ENCODE results near the gene ZNF892.

Gene ZNF892

DNA sequence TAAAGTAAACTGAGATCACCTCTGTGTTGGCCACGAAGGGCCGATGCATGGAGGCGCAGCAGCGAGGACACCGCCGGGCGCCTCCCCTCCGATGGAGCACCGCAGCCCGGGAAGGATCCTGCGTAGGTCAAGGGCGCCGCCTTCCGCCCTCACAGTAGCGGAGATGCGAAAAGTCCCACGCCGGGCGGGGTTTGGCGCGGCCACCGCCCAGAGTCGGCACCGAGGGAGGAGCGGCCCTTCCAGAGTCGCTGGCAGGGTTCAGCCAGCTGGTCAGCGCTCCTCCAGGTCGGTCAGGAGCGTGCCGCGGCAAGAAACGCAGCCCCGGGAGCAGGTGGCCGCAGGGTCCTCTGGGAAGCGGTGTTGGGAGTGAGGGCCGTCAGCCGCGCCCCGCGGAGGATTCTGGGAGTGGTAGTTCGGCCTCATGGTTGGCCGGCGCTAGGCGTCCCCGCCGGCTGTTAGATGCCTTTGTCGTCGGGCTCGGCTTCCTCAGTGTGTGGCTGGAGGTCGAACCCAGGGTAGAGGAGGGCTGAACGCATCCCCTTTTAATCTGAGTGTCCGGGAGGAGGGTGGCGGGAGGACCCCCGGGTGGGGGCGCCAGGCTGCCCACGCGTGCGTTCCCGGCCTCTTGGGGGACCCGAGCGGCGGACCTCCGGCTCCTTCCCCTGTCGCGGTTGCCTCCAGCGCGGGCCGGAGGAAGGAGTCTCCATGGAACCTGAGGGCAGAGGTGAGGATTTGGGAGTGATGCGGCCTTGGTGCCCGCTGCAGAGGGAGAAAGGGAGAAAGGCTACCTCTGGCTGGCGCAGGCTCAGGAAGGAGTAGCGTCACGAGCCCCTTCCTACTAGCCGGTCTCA, at the start of gene ZNF892:
Gene ZNF892 (plus strand): TSS at position 411 of the 851 bp plus-strand sequence. CDS start 295 bp downstream, at position 706.
- peak; percentile 72 to 81 (median 74) for DNase-seq (ENCODE audit: low read depth in 2 of 3, low spot score in 1 of 3)

DNA sequence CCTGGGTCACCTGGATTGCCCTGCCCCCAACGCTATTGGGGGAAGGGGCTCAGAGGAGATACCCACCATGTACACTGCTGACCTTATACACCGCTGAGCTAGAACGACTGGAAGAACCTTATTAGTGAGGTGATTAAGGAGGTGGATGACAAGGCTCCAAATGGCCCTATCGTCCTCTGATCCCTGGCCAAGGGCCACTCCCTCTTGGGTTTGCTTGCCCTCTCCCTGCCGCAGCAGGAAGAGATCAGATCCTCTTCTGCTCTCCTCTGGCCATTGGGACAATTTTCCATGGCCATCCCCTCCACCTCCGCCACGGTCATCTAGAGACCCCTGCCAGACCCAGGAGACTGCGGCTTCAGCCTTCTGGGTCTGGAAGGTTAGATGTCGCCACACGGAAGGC, 48.9 kb upstream of the ZNF892 start:
- DNase-seq (ENCODE audit: low read depth in 2 of 3, low spot score in 1 of 3): no peak

DNA sequence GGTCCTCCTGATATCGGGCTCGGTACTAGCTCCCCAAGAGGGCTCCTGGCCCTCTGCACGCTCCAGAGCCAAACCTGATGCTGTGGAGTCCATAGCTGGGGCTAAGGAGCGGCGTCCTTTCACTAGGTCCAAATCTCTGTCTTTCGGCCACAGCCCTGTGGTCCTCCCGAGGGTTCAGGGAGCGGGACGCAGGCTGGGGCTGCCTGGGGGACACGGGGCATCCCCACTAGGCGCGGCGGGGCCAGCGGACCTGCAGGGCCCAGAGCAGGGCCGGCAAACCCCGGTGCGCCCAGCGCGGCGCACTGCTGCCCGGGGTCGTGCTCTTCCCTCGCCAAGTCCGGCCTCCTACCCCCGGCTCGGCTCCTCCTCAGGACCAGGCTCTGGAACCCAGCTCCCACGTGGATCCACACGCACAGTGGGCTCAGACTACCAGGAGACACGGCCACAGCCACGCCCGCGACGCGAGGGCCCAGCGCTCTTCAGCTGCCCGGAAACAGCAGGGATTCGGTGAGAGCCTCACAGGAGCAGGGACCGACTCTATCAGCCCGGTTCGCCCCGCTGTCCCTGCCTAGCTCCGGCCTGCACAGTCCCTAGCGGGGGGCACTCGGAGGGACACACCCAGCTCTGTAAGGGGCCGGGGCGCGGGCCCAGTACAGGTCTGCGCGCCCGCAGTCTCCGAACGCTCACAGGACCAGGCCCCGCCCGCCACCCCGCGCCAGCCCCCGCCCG, 48.3 kb upstream of the ZNF892 start:
- peak in 1 of 3 donors; percentile 14 for DNase-seq (ENCODE audit: low read depth in 2 of 3, low spot score in 1 of 3)

- peak; percentile 30 to 70 (median 37) for DNase-seq (ENCODE audit: low read depth in 2 of 3, low spot score in 1 of 3)
These were observed 47.5 kb upstream of the ZNF892 start, which contains the start of gene ZNF514 for GRCh38 chr2:95159690-95160449. Gene ZNF514, minus strand, starts transcription at chr2:95159848. Its CDS starts 6,595 bp downstream, at chr2:95153253.

DNA sequence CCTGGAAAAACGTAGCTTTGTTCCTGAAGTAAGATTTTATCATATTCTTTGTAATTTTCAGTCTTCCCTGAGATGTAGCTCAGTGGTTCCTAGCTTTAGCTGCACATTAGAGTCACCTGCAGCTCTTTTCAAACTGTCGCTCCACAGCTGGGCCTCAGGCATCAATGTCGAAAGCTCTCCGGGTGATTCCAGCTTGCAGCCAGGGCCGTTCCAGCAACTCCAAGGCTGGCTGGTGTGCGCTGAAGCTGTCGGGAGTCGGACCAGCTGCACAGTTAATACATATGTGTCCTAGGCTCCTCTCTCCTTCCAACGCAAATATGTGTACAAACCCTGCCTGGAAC, 42.3 kb upstream of the ZNF892 start:
- no peak for DNase-seq (ENCODE audit: low read depth in 2 of 3, low spot score in 1 of 3)

- DNase-seq (ENCODE audit: low read depth in 2 of 3, low spot score in 1 of 3): peak; percentile 93 to 96 (median 95)
These were observed 41.8 kb upstream of the ZNF892 start, which contains the start of gene ZNF2 for GRCh38 chr2:95165371-95166064. Gene ZNF2, plus strand, starts transcription at chr2:95165809. Its CDS starts 10,418 bp downstream, at chr2:95176227.

GRCh38 chr2:95166065-95166763, 41.1 kb upstream of the ZNF892 start:
- DNase-seq (ENCODE audit: low read depth in 2 of 3, low spot score in 1 of 3): no peak

DNA sequence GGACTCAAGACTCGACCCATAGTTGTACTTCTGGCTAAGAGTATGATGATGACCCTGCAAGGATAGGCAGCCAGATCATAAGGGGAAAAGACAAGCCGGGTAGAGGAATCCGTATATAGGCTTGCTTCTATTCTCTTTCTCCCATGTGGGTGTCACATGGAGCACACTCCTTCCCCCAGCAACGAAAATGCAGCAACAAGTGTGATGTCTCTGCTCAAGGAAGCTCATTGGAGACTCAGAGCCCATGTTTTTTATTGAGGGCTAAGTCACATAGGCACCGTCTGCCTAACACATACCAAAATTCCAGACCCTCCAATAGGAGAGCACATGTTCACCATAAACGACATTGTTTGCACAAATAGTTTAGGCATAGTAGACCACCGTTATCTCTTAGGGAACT, 35.4 kb upstream of the ZNF892 start:
- no peak for DNase-seq (ENCODE audit: low read depth in 2 of 3, low spot score in 1 of 3)

GRCh38 chr2:95174031-95174542, 33.2 kb upstream of the ZNF892 start:
- no peak for DNase-seq (ENCODE audit: low read depth in 2 of 3, low spot score in 1 of 3)

DNA sequence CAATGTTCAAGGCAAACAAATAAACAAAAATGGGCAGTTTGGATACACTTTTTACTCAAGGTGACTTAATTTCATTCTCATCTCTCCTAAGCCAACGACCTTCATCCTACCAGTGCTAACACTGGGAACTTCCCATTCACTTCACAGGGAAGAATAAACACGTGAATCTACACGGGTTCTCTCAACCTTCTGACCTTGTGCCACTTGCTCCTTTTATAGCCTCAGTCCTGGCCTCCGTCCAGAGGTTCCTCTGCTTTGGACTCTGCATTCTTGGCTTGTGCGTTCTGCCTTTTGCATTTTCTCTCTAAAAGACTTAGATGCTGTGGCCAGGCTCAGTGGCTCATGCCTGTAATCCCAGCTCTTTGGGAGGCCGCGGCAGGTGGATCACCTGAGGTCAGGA, 27.9 kb upstream of the ZNF892 start:
- no peak for DNase-seq (ENCODE audit: low read depth in 2 of 3, low spot score in 1 of 3)

- no peak for DNase-seq (ENCODE audit: low read depth in 2 of 3, low spot score in 1 of 3)
These were observed 25.5 kb upstream of the ZNF892 start for GRCh38 chr2:95181774-95182173.

GRCh38 chr2:95185197-95185596, 22.1 kb upstream of the ZNF892 start:
- DNase-seq (ENCODE audit: low read depth in 2 of 3, low spot score in 1 of 3): no peak

DNA sequence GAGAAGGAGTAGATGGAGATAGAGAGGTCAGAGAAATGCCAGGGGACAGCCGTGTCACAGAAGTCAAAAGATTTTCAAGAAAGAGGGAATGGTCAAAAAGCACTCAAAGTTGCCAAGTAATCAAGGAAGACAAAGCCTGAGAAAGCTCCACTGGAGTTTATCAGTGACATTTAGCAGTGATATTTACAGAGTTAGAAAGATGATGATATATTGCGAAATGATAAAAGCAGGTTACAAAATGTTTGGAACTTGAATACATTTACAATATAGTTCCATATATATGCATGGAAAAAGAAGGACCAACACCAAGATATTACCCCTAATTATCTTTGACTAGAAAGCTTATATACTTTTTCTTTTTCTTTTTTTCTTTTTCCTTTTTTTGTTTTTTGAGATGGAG, 21.3 kb upstream of the ZNF892 start:
- no peak for DNase-seq (ENCODE audit: low read depth in 2 of 3, low spot score in 1 of 3)

- DNase-seq (ENCODE audit: low read depth in 2 of 3, low spot score in 1 of 3): peak; percentile 28 to 43 (median 38)
These were observed 14.4 kb upstream of the ZNF892 start for GRCh38 chr2:95192956-95193355.

DNA sequence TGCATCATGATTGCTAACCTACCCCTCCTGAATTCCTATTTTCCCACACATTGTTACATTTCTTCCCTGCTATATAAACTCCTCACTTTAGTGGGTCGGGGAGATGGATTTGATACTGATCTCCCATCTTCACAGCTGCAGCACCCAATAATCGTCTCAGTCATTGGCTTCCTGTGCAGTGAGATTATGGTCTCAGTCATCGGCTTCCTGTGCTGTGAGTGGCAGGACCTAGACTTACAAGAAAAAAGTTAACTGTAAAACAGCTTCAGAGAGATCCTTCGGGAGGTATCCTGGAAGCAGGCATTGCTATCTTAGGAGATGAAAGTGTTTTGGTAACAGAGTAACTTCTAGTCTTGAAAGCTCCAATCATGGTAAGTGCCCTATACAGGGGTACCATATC, 3.4 kb upstream of the ZNF892 start:
- DNase-seq (ENCODE audit: low read depth in 2 of 3, low spot score in 1 of 3): no peak

GRCh38 chr2:95204396-95204795, 2.9 kb upstream of the ZNF892 start:
- DNase-seq (ENCODE audit: low read depth in 2 of 3, low spot score in 1 of 3): no peak

- no peak for DNase-seq (ENCODE audit: low read depth in 2 of 3, low spot score in 1 of 3)
These were observed 1.2 kb upstream of the ZNF892 start for GRCh38 chr2:95206096-95206495.

DNA sequence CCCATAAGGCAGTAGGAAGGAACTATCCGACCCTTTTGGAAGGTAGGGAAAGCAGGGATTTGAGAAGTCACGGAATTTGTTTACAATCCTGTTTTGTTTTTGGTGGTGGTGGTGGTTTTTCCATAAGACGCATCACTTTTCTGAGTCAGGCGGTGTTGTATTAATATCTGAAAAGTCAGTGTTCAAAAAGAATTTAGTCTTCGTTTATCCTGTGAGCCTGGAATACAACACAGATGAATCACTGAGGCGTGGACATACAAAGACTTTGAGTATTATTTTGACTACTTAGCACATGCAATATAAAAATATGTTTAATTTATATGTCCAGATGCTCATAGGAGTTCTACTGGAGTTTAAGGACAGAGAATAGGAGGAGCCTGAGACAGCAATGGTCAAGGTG, 785 bp downstream of the ZNF892 start:
- DNase-seq (ENCODE audit: low read depth in 2 of 3, low spot score in 1 of 3): no peak

GRCh38 chr2:95215018-95215612, 7.8 kb downstream of the ZNF892 start:
- DNase-seq (ENCODE audit: low read depth in 2 of 3, low spot score in 1 of 3): no peak

DNA sequence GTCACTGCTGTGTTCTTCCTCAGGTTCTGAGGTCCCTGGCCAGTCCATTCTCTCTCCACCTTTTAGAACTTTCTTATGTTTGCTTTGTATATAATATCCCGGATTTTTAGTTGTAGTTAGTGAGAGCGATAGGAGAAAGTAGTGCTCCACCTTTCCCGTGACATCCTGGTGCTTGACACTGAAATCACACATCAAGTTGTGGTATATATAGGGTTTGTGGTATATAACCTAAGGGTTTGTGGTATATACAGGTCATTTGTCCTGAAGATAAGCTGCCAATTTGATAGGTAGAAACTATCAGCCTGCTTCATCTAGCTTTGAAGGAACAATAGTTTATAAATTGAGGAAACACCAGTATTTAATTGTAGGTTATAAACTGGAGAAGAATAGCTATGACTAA, 13.1 kb downstream of the ZNF892 start:
- no peak for DNase-seq (ENCODE audit: low read depth in 2 of 3, low spot score in 1 of 3)
